ENCODE results near the gene MAPT.
"Not testable (repeated sequence)": the region's sequence is repeated elsewhere in the genome, so short reads cannot be mapped to it uniquely, and the experiment has no call there.

The MAPT gene

GRCh38 chr17:46003907-46004748, 109.8 kb downstream of the MAPT start:
- no peak for DNase-seq (ENCODE audit: low read depth in 2 of 3, low spot score in 1 of 3)

DNA sequence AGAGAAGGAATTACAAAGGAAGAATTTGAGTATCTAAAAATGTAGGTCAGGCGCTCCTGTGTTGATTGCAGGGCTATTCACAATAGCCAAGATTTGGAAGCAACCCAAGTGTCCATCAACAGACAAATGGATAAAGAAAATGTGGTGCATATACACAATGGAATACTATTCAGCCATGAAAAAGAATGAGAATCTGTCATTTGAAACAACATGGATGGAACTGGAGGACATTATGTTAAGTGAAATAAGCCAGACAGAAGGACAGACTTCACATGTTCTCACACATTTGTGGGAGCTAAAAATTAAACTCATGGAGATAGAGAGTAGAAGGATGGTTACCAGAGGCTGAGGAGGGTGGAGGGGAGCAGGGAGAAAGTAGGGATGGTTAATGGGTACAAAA, 111.7 kb downstream of the MAPT start:
- DNase-seq (ENCODE audit: low read depth in 2 of 3, low spot score in 1 of 3) = not testable (repeated sequence)

- DNase-seq (ENCODE audit: low read depth in 2 of 3, low spot score in 1 of 3) = no peak
These were observed 113.2 kb downstream of the MAPT start for GRCh38 chr17:46007461-46007965.

- DNase-seq (ENCODE audit: low read depth in 2 of 3, low spot score in 1 of 3) = no peak
These were observed 114.2 kb downstream of the MAPT start for GRCh38 chr17:46008591-46008990.

DNA sequence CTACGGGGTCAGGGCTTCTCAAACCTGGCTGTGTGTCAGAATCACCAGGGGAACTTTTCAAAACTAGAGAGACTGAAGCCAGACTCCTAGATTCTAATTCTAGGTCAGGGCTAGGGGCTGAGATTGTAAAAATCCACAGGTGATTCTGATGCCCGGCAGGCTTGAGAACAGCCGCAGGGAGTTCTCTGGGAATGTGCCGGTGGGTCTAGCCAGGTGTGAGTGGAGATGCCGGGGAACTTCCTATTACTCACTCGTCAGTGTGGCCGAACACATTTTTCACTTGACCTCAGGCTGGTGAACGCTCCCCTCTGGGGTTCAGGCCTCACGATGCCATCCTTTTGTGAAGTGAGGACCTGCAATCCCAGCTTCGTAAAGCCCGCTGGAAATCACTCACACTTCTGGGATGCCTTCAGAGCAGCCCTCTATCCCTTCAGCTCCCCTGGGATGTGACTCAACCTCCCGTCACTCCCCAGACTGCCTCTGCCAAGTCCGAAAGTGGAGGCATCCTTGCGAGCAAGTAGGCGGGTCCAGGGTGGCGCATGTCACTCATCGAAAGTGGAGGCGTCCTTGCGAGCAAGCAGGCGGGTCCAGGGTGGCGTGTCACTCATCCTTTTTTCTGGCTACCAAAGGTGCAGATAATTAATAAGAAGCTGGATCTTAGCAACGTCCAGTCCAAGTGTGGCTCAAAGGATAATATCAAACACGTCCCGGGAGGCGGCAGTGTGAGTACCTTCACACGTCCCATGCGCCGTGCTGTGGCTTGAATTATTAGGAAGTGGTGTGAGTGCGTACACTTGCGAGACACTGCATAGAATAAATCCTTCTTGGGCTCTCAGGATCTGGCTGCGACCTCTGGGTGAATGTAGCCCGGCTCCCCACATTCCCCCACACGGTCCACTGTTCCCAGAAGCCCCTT, 115.6 kb downstream of the MAPT start:
- DNase-seq (ENCODE audit: low read depth in 2 of 3, low spot score in 1 of 3) = no peak

GRCh38 chr17:46010597-46011186, 116.3 kb downstream of the MAPT start:
- DNase-seq (ENCODE audit: low read depth in 2 of 3, low spot score in 1 of 3) = no peak

DNA sequence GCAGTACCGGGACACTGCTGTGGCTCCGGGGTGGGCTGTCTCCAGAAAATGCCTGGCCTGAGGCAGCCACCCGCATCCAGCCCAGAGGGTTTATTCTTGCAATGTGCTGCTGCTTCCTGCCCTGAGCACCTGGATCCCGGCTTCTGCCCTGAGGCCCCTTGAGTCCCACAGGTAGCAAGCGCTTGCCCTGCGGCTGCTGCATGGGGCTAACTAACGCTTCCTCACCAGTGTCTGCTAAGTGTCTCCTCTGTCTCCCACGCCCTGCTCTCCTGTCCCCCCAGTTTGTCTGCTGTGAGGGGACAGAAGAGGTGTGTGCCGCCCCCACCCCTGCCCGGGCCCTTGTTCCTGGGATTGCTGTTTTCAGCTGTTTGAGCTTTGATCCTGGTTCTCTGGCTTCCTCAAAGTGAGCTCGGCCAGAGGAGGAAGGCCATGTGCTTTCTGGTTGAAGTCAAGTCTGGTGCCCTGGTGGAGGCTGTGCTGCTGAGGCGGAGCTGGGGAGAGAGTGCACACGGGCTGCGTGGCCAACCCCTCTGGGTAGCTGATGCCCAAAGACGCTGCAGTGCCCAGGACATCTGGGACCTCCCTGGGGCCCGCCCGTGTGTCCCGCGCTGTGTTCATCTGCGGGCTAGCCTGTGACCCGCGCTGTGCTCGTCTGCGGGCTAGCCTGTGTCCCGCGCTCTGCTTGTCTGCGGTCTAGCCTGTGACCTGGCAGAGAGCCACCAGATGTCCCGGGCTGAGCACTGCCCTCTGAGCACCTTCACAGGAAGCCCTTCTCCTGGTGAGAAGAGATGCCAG, 117.6 kb downstream of the MAPT start:
- no peak for DNase-seq (ENCODE audit: low read depth in 2 of 3, low spot score in 1 of 3)

DNA sequence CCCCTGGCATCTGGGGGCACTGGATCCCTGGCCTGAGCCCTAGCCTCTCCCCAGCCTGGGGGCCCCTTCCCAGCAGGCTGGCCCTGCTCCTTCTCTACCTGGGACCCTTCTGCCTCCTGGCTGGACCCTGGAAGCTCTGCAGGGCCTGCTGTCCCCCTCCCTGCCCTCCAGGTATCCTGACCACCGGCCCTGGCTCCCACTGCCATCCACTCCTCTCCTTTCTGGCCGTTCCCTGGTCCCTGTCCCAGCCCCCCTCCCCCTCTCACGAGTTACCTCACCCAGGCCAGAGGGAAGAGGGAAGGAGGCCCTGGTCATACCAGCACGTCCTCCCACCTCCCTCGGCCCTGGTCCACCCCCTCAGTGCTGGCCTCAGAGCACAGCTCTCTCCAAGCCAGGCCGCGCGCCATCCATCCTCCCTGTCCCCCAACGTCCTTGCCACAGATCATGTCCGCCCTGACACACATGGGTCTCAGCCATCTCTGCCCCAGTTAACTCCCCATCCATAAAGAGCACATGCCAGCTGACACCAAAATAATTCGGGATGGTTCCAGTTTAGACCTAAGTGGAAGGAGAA, 118.2 kb downstream of the MAPT start:
- no peak for DNase-seq (ENCODE audit: low read depth in 2 of 3, low spot score in 1 of 3)

DNA sequence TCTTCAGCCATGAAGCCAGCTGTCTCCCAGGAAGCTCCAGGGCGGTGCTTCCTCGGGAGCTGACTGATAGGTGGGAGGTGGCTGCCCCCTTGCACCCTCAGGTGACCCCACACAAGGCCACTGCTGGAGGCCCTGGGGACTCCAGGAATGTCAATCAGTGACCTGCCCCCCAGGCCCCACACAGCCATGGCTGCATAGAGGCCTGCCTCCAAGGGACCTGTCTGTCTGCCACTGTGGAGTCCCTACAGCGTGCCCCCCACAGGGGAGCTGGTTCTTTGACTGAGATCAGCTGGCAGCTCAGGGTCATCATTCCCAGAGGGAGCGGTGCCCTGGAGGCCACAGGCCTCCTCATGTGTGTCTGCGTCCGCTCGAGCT, 118.8 kb downstream of the MAPT start:
- DNase-seq (ENCODE audit: low read depth in 2 of 3, low spot score in 1 of 3) = no peak

GRCh38 chr17:46013502-46014165, 119.3 kb downstream of the MAPT start:
- no peak for DNase-seq (ENCODE audit: low read depth in 2 of 3, low spot score in 1 of 3)

- not testable (repeated sequence) for DNase-seq (ENCODE audit: low read depth in 2 of 3, low spot score in 1 of 3)
These were observed 125.1 kb downstream of the MAPT start for GRCh38 chr17:46019408-46019925.

DNA sequence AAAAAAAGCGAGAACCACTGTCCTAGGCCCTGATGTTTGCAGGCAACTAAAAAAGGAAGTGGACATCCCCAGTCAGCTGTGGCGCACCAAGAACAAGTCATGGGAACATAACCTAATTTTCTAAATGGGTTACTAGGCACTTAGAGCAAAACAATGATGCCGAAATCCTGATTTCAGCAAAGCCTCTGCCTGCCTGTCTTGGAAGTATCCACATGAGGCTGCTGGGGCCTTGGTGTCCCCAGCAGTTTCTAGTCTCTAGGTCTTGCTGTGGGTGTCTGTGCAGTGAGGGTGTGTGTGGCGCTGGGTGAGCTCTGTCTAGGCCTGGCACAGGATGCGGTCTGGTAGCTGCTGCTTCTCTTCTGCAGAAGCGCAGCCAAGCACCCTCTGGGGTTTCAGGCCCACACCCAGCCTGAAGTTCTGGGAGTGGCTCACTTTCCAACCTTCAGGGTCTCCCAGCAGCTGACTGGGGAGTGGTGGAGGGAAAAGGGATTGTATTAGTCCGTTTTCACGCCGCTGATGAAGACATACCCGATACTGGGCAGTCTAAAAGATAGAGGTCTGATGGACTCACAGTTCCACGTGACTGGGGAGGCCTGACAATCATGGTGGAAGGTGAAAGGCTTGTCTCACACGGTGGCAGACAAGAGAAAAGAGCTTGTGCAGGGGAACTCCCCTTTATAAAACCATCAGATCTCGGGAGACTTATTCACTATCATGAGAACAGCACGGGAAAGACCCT, 125.8 kb downstream of the MAPT start:
- peak in 1 of 3 donors; percentile 38 for DNase-seq (ENCODE audit: low read depth in 2 of 3, low spot score in 1 of 3)

DNA sequence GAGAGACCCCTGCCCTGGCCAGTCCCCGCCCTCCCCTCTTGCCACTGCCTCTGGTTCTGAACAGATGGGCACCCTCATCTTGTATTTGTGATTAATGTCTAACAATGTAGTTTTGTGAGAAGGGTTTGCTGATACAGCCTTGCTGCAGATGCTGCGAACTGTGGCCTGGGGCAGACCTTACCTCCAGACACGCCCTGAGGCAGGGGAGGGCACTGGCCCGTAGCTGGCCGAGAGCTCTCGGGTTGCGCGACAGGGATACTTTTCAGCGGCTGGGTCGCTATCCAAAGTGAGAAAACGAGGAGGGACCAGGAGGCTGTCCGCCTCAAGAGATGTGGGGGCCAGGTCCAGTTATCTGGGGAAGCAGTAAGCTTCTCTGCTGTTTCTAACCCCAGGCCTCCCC, 126.6 kb downstream of the MAPT start:
- DNase-seq (ENCODE audit: low read depth in 2 of 3, low spot score in 1 of 3) = no peak

DNA sequence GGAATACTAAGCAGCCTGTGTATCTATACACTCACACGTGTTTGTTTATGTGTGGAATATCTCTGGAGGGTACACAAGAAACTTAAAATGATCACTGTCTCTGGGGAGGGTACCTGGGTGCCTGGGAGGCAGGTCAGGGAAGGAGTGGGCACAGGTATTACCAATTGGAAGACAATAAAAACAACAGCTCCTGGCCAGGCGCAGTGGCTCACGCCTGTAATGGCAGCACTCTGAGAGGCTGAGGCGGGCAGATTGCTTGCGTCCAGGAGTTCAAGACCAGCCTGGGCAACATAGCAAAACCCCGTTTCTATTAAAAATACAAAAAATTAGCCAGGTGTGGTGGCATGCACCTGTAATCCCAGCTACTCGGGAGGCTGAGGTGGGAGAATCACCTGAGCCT, 129.0 kb downstream of the MAPT start:
- DNase-seq (ENCODE audit: low read depth in 2 of 3, low spot score in 1 of 3) = not testable (repeated sequence)

- no peak for DNase-seq (ENCODE audit: low read depth in 2 of 3, low spot score in 1 of 3)
These were observed 129.5 kb downstream of the MAPT start for GRCh38 chr17:46023783-46024388.

- no peak for DNase-seq (ENCODE audit: low read depth in 2 of 3, low spot score in 1 of 3)
These were observed 130.2 kb downstream of the MAPT start for GRCh38 chr17:46024590-46024989.

DNA sequence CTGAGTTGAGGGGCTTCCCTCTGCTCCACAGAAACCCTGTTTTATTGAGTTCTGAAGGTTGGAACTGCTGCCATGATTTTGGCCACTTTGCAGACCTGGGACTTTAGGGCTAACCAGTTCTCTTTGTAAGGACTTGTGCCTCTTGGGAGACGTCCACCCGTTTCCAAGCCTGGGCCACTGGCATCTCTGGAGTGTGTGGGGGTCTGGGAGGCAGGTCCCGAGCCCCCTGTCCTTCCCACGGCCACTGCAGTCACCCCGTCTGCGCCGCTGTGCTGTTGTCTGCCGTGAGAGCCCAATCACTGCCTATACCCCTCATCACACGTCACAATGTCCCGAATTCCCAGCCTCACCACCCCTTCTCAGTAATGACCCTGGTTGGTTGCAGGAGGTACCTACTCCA, 130.7 kb downstream of the MAPT start:
- no peak for DNase-seq (ENCODE audit: low read depth in 2 of 3, low spot score in 1 of 3)

DNA sequence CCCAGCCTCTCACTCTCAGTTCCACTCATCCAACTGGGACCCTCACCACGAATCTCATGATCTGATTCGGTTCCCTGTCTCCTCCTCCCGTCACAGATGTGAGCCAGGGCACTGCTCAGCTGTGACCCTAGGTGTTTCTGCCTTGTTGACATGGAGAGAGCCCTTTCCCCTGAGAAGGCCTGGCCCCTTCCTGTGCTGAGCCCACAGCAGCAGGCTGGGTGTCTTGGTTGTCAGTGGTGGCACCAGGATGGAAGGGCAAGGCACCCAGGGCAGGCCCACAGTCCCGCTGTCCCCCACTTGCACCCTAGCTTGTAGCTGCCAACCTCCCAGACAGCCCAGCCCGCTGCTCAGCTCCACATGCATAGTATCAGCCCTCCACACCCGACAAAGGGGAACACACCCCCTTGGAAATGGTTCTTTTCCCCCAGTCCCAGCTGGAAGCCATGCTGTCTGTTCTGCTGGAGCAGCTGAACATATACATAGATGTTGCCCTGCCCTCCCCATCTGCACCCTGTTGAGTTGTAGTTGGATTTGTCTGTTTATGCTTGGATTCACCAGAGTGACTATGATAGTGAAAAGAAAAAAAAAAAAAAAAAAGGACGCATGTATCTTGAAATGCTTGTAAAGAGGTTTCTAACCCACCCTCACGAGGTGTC, 131.3 kb downstream of the MAPT start:
- DNase-seq (ENCODE audit: low read depth in 2 of 3, low spot score in 1 of 3) = no peak
